ENCODE data around the gene IVL.

DNA sequence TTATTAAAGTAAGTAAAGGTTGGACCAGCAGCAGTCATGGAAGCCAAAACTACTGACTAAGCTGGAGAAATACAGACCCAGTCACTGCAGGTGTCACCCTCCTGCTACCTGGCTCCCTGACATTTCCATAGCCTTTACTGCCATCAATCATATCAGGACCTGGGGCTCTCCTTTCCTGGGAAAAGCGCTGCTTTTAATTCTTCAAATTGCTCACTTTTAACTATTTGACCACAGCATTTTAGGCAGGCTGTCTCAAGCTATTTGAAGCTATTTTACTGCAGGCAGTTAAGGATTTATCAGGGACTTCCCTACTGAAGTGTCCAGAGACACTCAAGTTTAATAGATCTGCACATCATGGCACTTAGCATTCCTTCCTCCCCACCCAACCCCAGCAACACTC is 4.1 kb downstream of the IVL start:
- TF ChIP-seq POLR2A (IDR thresholded peaks at IDR 0.05): no peak
- TF ChIP-seq, protein P1, sequence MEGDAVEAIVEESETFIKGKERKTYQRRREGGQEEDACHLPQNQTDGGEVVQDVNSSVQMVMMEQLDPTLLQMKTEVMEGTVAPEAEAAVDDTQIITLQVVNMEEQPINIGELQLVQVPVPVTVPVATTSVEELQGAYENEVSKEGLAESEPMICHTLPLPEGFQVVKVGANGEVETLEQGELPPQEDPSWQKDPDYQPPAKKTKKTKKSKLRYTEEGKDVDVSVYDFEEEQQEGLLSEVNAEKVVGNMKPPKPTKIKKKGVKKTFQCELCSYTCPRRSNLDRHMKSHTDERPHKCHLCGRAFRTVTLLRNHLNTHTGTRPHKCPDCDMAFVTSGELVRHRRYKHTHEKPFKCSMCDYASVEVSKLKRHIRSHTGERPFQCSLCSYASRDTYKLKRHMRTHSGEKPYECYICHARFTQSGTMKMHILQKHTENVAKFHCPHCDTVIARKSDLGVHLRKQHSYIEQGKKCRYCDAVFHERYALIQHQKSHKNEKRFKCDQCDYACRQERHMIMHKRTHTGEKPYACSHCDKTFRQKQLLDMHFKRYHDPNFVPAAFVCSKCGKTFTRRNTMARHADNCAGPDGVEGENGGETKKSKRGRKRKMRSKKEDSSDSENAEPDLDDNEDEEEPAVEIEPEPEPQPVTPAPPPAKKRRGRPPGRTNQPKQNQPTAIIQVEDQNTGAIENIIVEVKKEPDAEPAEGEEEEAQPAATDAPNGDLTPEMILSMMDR (IDR thresholded peaks at IDR 0.05): no peak
- TF ChIP-seq EP300 (IDR thresholded peaks at IDR 0.05): no peak

All from tibial nerve (tissue), 4 donors.